Calu3 (cell line): ENCODE data around the gene SIPA1L3. TPM values are rescaled to one million over a fixed set of nuclear protein-coding genes. Genes with fewer than 3 reads are reported as not detected.

Source experiments
- BruUV-seq: library from RNA; stranded (reverse); fragments of 400-500 nt; replicated peaks from 2 replicates; lab custom pipeline; 2021; lab: Mats Ljungman, UMichigan
- CTCF ChIA-PET: fragments of 300-600 bp; sonication (Branson Sonifier 250); formaldehyde crosslinking; loops from one replicate; lab custom pipeline; 2022; ENCODE audit warnings: antibody characterized with exemption; lab: Charles Lee
- DNase-seq: peaks from one replicate; pipeline ENCODE4 v3.0.0; 2022
- H3K27ac Mint-ChIP-seq: one replicate; pipeline ENCODE4 v1.8.0; 2022; ENCODE audit warnings: mixed read lengths; ENCODE audit not compliant: unreplicated experiment
- H3K27me3 Mint-ChIP-seq: one replicate; pipeline ENCODE4 v1.8.0; 2022; ENCODE audit warnings: mixed read lengths; ENCODE audit not compliant: unreplicated experiment
- H3K36me3 Mint-ChIP-seq: one replicate; pipeline ENCODE4 v1.8.0; 2022; ENCODE audit warnings: mild to moderate bottlenecking, moderate library complexity, mixed read lengths; ENCODE audit not compliant: insufficient read depth, unreplicated experiment
- H3K4me1 Mint-ChIP-seq: one replicate; pipeline ENCODE4 v1.8.0; 2022; ENCODE audit warnings: mild to moderate bottlenecking, low read depth, mixed read lengths; ENCODE audit not compliant: unreplicated experiment
- H3K4me3 Mint-ChIP-seq: one replicate; pipeline ENCODE4 v1.8.0; 2022; ENCODE audit warnings: mild to moderate bottlenecking, low read depth, moderate library complexity, mixed read lengths; ENCODE audit not compliant: unreplicated experiment
- H3K9me3 Mint-ChIP-seq: one replicate; pipeline ENCODE4 v1.8.0; 2022; ENCODE audit warnings: low read depth, mixed read lengths; ENCODE audit not compliant: unreplicated experiment
- intact Hi-C: fragments of 100-400 bp; cut with micrococcal nuclease; formaldehyde crosslinking; loops from one replicate; pipeline ENCODE4 v1.10.0; 2022; ENCODE audit not compliant: unreplicated experiment
- total RNA-seq: library from RNA; stranded (reverse); gene quantifications from 2 replicates; pipeline ENCODE4 v1.2.3, GENCODE V29; 2022
- TF ChIP-seq, protein P1 (sequence below): fragments of 200-600 bp; IDR thresholded peaks from one replicate; pipeline ENCODE4 v1.8.0; 2022; ENCODE audit warnings: antibody characterized with exemption; ENCODE audit not compliant: unreplicated experiment

SIPA1L3 gene
- total RNA-seq, 1 experiment from 2014 or later: 127 TPM

DNA sequence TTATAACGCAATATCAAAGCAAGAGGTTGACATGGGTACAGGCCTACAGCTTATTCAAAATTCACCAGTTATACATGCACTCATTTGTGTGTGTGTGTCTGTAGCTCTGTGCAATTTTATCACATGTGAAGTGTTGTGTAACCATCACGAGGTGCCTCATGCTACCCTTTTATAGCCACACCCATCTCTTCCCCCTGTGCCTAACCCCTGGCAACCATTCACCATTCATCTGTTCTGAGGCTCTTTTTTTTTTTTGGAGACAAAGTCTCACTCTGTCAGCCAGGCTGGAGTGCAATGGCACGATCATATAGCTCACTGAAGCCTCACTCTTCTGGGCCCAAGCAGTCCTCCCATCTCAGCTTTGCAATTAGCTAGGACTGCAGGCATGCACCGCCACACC is 238.6 kb downstream of the SIPA1L3 start:
- peak overlapping the region; percentile 20 for H3K27ac Mint-ChIP-seq
- no peak overlapping the region for H3K4me3 Mint-ChIP-seq
- peaks cover 40% of the 10 kb centered on the region for H3K36me3 Mint-ChIP-seq
- no peaks in the 10 kb centered on the region for H3K27me3 Mint-ChIP-seq
- no peak for DNase-seq
- intact Hi-C loops: no loop called here
- CTCF ChIA-PET: no interaction called here
- BruUV-seq: no TSS peak
- TF ChIP-seq, protein P1, sequence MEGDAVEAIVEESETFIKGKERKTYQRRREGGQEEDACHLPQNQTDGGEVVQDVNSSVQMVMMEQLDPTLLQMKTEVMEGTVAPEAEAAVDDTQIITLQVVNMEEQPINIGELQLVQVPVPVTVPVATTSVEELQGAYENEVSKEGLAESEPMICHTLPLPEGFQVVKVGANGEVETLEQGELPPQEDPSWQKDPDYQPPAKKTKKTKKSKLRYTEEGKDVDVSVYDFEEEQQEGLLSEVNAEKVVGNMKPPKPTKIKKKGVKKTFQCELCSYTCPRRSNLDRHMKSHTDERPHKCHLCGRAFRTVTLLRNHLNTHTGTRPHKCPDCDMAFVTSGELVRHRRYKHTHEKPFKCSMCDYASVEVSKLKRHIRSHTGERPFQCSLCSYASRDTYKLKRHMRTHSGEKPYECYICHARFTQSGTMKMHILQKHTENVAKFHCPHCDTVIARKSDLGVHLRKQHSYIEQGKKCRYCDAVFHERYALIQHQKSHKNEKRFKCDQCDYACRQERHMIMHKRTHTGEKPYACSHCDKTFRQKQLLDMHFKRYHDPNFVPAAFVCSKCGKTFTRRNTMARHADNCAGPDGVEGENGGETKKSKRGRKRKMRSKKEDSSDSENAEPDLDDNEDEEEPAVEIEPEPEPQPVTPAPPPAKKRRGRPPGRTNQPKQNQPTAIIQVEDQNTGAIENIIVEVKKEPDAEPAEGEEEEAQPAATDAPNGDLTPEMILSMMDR: no peak
- H3K9me3 Mint-ChIP-seq: no peaks in the 10 kb centered on the region
- no peaks in the 10 kb centered on the region for H3K4me1 Mint-ChIP-seq

DNA sequence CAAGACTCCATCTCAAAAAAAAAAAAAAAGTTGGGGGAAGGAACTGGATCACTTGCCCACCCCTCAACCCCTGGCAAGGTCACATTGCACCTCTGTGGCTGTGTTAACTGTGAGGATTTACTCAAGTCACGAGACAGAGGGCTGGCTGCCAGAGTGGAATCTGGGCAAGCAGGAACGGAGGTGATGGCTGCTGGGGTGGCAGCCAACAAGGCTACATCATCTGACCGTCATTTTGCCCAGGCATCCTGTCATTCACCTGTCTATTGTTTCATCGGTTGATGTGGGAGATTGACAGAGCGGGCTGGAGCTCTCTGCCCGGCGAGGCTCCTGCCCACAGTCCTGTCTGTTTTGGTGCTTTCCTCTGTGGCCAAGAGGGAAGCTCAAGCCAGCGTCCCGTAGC is 241.3 kb downstream of the SIPA1L3 start:
- Mint-ChIP-seq H3K36me3 (peaks cover 28% of the 10 kb centered on the region), H3K27me3 (no peaks in the 10 kb centered on the region), H3K4me3 (no peak overlapping the region), H3K9me3 (no peaks in the 10 kb centered on the region), H3K4me1 (no peaks in the 10 kb centered on the region), H3K27ac (no peak overlapping the region)
- TF ChIP-seq, protein P1: no peak
- intact Hi-C loops: no loop called here
- CTCF ChIA-PET: interaction anchor here (0.7 kb wide), 1 partner anchor 153 kb away, joined by 3 read pairs; no protein-coding TSS in a partner anchor
- no TSS peak for BruUV-seq
- no peak for DNase-seq

DNA sequence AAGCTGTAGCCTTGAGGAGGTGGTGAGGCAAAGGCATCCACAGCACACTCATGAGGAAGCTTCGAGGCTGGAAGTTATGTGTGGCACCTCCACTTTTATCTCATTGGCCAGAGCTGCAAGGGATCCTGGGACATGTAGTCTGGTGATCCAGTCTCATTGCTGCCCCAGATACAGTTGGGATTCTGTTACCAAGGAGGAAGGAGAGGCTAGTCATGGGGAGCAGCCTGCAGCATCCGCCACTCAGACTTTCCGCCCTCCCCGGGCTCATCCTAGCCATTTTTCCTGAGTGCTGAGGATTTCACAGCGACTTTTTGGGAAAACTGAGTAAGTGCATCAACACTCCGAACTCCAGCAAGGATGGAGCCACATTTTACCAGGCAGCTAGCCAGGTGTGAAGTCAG is 242.7 kb downstream of the SIPA1L3 start:
- Mint-ChIP-seq H3K27me3 (no peaks in the 10 kb centered on the region), H3K4me3 (no peak overlapping the region), H3K27ac (no peak overlapping the region), H3K9me3 (no peaks in the 10 kb centered on the region), H3K4me1 (no peaks in the 10 kb centered on the region), H3K36me3 (peaks cover 22% of the 10 kb centered on the region)
- intact Hi-C loops: no loop called here
- BruUV-seq: no TSS peak
- CTCF ChIA-PET: no interaction called here
- no peak for DNase-seq
- TF ChIP-seq, protein P1: no peak

DNA sequence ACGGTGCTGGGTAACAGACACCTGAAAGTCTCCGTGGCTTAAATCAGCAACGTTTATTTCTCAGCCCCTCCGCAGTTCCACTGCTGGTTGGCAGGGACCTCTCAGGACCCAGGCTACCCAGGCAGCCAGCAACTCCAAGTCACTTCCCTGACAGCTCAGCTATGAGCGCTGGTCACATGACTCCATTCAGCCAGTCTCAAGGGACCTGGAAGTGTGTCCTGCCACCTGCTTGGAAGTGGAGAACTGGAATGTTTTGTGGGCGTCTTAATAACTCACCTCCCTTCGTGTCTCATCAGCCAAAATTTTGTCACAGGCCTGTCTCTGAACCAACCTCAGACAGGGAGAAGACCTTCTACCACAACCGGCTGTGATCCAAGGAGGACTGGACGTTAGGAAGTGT is 244.2 kb downstream of the SIPA1L3 start:
- CTCF ChIA-PET: interaction anchor here (1.3 kb wide), 1 partner anchor 249 kb away, joined by 4 read pairs; no protein-coding TSS in a partner anchor
- H3K36me3 Mint-ChIP-seq: peaks cover 17% of the 10 kb centered on the region
- TF ChIP-seq, protein P1: no peak
- no peaks in the 10 kb centered on the region for H3K27me3 Mint-ChIP-seq
- intact Hi-C loops: no loop called here
- no peaks in the 10 kb centered on the region for H3K4me1 Mint-ChIP-seq
- no TSS peak for BruUV-seq
- H3K27ac Mint-ChIP-seq: no peak overlapping the region
- H3K4me3 Mint-ChIP-seq: no peak overlapping the region
- H3K9me3 Mint-ChIP-seq: no peaks in the 10 kb centered on the region
- DNase-seq: no peak
